H9 (cell line): ENCODE data around the gene KRT40. TPM values are rescaled to one million over a fixed set of nuclear protein-coding genes. Genes with fewer than 3 reads are reported as not detected.

ENCODE experiments used
- DNase-seq: peaks from one replicate; pipeline ENCODE4 v3.0.0-alpha.2; 2017
- H2AFZ ChIP-seq: one replicate; pipeline ENCODE4 v1.6.1; 2013; ENCODE audit warnings: mild to moderate bottlenecking, low read length, control low read depth, moderate library complexity
- H2AK5ac ChIP-seq: 2 replicates; pipeline ENCODE4 v1.6.1; 2013; ENCODE audit warnings: low read length, control low read depth, mixed read lengths; ENCODE audit not compliant: insufficient read length
- H2BK120ac ChIP-seq: one replicate; pipeline ENCODE4 v1.6.1; 2013; ENCODE audit warnings: low read depth, mild to moderate bottlenecking, low read length, control low read depth, inconsistent platforms; ENCODE audit not compliant: poor library complexity, severe bottlenecking
- H2BK12ac ChIP-seq: 2 replicates; pipeline ENCODE4 v1.6.1; 2013; ENCODE audit warnings: low read length, control low read depth, mixed read lengths, low read depth; ENCODE audit not compliant: insufficient read length
- H2BK15ac ChIP-seq: 2 replicates; pipeline ENCODE4 v1.6.1; 2013; ENCODE audit warnings: low read depth, low read length, control low read depth
- H2BK20ac ChIP-seq: one replicate; pipeline ENCODE4 v1.6.1; 2013; ENCODE audit warnings: low read depth, mild to moderate bottlenecking, low read length, control low read depth, inconsistent platforms; ENCODE audit not compliant: poor library complexity, severe bottlenecking
- H2BK5ac ChIP-seq: 2 replicates; pipeline ENCODE4 v1.6.1; 2013; ENCODE audit warnings: low read length, control low read depth, mixed read lengths; ENCODE audit not compliant: insufficient read length
- H3K14ac ChIP-seq: 2 replicates; pipeline ENCODE4 v1.6.1; 2013; ENCODE audit warnings: low read length, control low read depth; ENCODE audit not compliant: insufficient read depth
- H3K18ac ChIP-seq: 2 replicates; pipeline ENCODE4 v1.6.1; 2013; ENCODE audit warnings: low read depth, mild to moderate bottlenecking, mixed read lengths, low read length, control low read depth; ENCODE audit not compliant: insufficient read length
- H3K23ac ChIP-seq: 2 replicates; pipeline ENCODE4 v1.6.1; 2013; ENCODE audit warnings: low read length, control low read depth, mixed read lengths, low read depth; ENCODE audit not compliant: insufficient read length
- H3K23me2 ChIP-seq: 2 replicates; pipeline ENCODE4 v1.6.1; 2013; ENCODE audit warnings: low read depth, mild to moderate bottlenecking, mixed read lengths, low read length, control low read depth; ENCODE audit not compliant: insufficient read length, poor library complexity, severe bottlenecking
- H3K27ac ChIP-seq: 2 replicates; pipeline ENCODE4 v1.5.1; 2013; ENCODE audit warnings: low read length, control low read depth, mixed read lengths, low read depth; ENCODE audit not compliant: insufficient read length
- H3K27me3 ChIP-seq: 2 replicates; pipeline ENCODE4 v1.6.1; 2013; ENCODE audit warnings: low read length, control low read depth, inconsistent platforms; ENCODE audit not compliant: insufficient read depth
- H3K4ac ChIP-seq: 2 replicates; pipeline ENCODE4 v1.6.1; 2013; ENCODE audit warnings: low read depth, mild to moderate bottlenecking, control low read depth, inconsistent platforms, low read length, moderate library complexity
- H3K4me1 ChIP-seq: 2 replicates; pipeline ENCODE4 v1.6.1; 2013; ENCODE audit warnings: low read length, control low read depth, inconsistent platforms; ENCODE audit not compliant: insufficient read depth
- H3K4me2 ChIP-seq: 2 replicates; pipeline ENCODE4 v1.6.1; 2013; ENCODE audit warnings: low read length, control low read depth, mixed read lengths; ENCODE audit not compliant: insufficient read length, insufficient read depth
- H3K56ac ChIP-seq: 2 replicates; pipeline ENCODE4 v1.6.1; 2013; ENCODE audit warnings: low read depth, mild to moderate bottlenecking, mixed read lengths, low read length, control low read depth; ENCODE audit not compliant: insufficient read length
- H3K79me1 ChIP-seq: 2 replicates; pipeline ENCODE4 v1.6.1; 2013; ENCODE audit warnings: low read depth, mild to moderate bottlenecking, moderate library complexity, low read length, control low read depth, inconsistent platforms; ENCODE audit not compliant: insufficient read depth, poor library complexity, severe bottlenecking
- H3K79me2 ChIP-seq: 2 replicates; pipeline ENCODE4 v1.6.1; 2013; ENCODE audit warnings: low read length, control low read depth, inconsistent platforms; ENCODE audit not compliant: insufficient read depth
- H3K9ac ChIP-seq: 2 replicates; pipeline ENCODE4 v1.6.1; 2013; ENCODE audit warnings: low read length, control low read depth, mixed read lengths; ENCODE audit not compliant: insufficient read length; ENCODE audit errors: extremely low read depth
- H3K9me3 ChIP-seq: one replicate; pipeline ENCODE4 v1.6.1; 2013; ENCODE audit warnings: low read depth, low read length, inconsistent platforms; ENCODE audit not compliant: control insufficient read depth
- H3T11ph ChIP-seq: one replicate; pipeline ENCODE4 v1.6.1; 2013; ENCODE audit warnings: mild to moderate bottlenecking, low read length, control low read depth, inconsistent platforms
- H4K20me1 ChIP-seq: one replicate; pipeline ENCODE4 v1.6.1; 2013; ENCODE audit not compliant: control insufficient read depth, insufficient read length, insufficient read depth
- H4K5ac ChIP-seq: 2 replicates; pipeline ENCODE4 v1.6.1; 2013; ENCODE audit warnings: low read depth, mild to moderate bottlenecking, mixed read lengths, low read length, control low read depth; ENCODE audit not compliant: insufficient read length
- H4K8ac ChIP-seq: replicated peaks from 2 replicates; pipeline ENCODE4 v1.6.1; 2013; ENCODE audit warnings: low read length, control low read depth, mixed read lengths, low read depth; ENCODE audit not compliant: insufficient read length
- H4K91ac ChIP-seq: 2 replicates; pipeline ENCODE4 v1.6.1; 2013; ENCODE audit warnings: low read depth, mild to moderate bottlenecking, moderate library complexity, mixed read lengths, low read length, control low read depth; ENCODE audit not compliant: insufficient read length
- H3K27ac Mint-ChIP-seq, 3 experiments: 2 replicates in 2 of 3; 3 replicates in 1 of 3; pipeline ENCODE4 v1.8.0; 2020 to 2021; ENCODE audit warnings: mixed read lengths in 3 of 3, mild to moderate bottlenecking in 1 of 3, moderate library complexity in 1 of 3
- H3K27me3 Mint-ChIP-seq: 2 replicates; pipeline ENCODE4 v1.8.0; 2021; ENCODE audit warnings: low read depth, mild to moderate bottlenecking, moderate library complexity, mixed read lengths
- H3K36me3 Mint-ChIP-seq, 3 experiments: 2 replicates in 2 of 3; 3 replicates in 1 of 3; pipeline ENCODE4 v1.8.0; 2020 to 2021; ENCODE audit warnings: low read depth in 3 of 3, mixed read lengths in 3 of 3; ENCODE audit not compliant: insufficient read depth in 1 of 3
- H3K4me1 Mint-ChIP-seq, 2 experiments: 2 replicates each; pipeline ENCODE4 v1.8.0; 2020; ENCODE audit warnings: mixed read lengths in 2 of 2
- H3K4me3 Mint-ChIP-seq, 2 experiments: 2 replicates in 1 of 2; 3 replicates in 1 of 2; pipeline ENCODE4 v1.8.0; 2020 to 2021; ENCODE audit warnings: mild to moderate bottlenecking in 2 of 2, mixed read lengths in 2 of 2, moderate library complexity in 1 of 2
- H3K9me3 Mint-ChIP-seq, 2 experiments: 2 replicates in 1 of 2; 3 replicates in 1 of 2; pipeline ENCODE4 v1.8.0; 2020; ENCODE audit warnings: mild to moderate bottlenecking in 2 of 2, mixed read lengths in 2 of 2, moderate library complexity in 1 of 2
- CTCF ChIP-seq: fragments of 200-600 bp; sonication (generic); conservative IDR thresholded peaks from 3 replicates; pipeline ENCODE4 v1.8.0; 2021; ENCODE audit warnings: antibody characterized with exemption, mild to moderate bottlenecking
- WGBS: extraction: QIAGEN DNeasy Blood & Tissue Kit; methylation state at CpG from one replicate; pipeline ENCODE4 v1.1.7; 2013; ENCODE audit warnings: missing lambda C conversion rate, low lambda C conversion rate, mixed read lengths; ENCODE audit not compliant: insufficient read length; ENCODE audit errors: extremely low coverage; 5-methylcytosine and 5-hydroxymethylcytosine counted together
- total RNA-seq: library from RNA; stranded (reverse); gene quantifications from 2 replicates; pipeline ENCODE4 v1.2.1, GENCODE V29; 2021

Gene KRT40
- total RNA-seq, 1 experiment from 2014 or later: not detected

- Histone ChIP-seq H3K18ac (no peak overlapping the region), H4K5ac (no peak overlapping the region), H2AFZ (no peak overlapping the region), H4K20me1 (no peaks in the 10 kb centered on the region), H3K4me2 (no peak overlapping the region), H3K9me3 (no peaks in the 10 kb centered on the region), H2BK20ac (no peak overlapping the region), H3K4me1 (peaks cover 9% of the 10 kb centered on the region; the same call in 1 of the 2 replicates), H3K79me1 (no peaks in the 10 kb centered on the region), H3K79me2 (no peaks in the 10 kb centered on the region), H2BK5ac (no peak overlapping the region), H3K14ac (no peak overlapping the region), H3K23me2 (no peaks in the 10 kb centered on the region), H2BK12ac (no peak overlapping the region), H4K91ac (no peak overlapping the region), H2AK5ac (no peak overlapping the region), H2BK15ac (no peak overlapping the region), H3K23ac (no peak overlapping the region), H2BK120ac (no peak overlapping the region), H3K27me3 (no peaks in the 10 kb centered on the region), H3T11ph (no peak overlapping the region), H3K9ac (no peak overlapping the region), H4K8ac (no peak overlapping the region), H3K27ac (no peak overlapping the region), H3K4ac (no peak overlapping the region), H3K56ac (no peak overlapping the region)
- no CpG with 5 or more reads among the region's 4 CpGs for WGBS
- Mint-ChIP-seq H3K4me1 (peaks cover 20 to 23% of the 10 kb centered on the region in 2 experiments), H3K36me3 (no peaks in the 10 kb centered on the region), H3K27me3 (no peaks in the 10 kb centered on the region; the same call in none of the 2 replicates), H3K4me3 (no peak overlapping the region), H3K9me3 (no peaks in the 10 kb centered on the region), H3K27ac (no peak overlapping the region)
- no peak for TF ChIP-seq CTCF
- DNase-seq: no peak
Measured at GRCh38 chr17:40962059-40962561, 22.0 kb downstream of the KRT40 start.
